Brain microvascular endothelial cell (primary cell): ENCODE results near the gene SRGAP3.

Source experiments
- DNase-seq: peaks from one replicate; pipeline ENCODE4 v3.0.0-alpha.2; 2020
- H3K27ac ChIP-seq: fragments of 250-450 bp; sonication (Bioruptor Pico); 2 replicates; pipeline ENCODE4 v1.5.1; 2020; ENCODE audit warnings: mild to moderate bottlenecking, moderate library complexity
- H3K27me3 ChIP-seq: fragments of 250-450 bp; sonication (Bioruptor Pico); replicated peaks from 2 replicates; pipeline ENCODE4 v1.5.1; 2020; ENCODE audit warnings: mild to moderate bottlenecking
- H3K36me3 ChIP-seq: fragments of 250-450 bp; sonication (Bioruptor Pico); replicated peaks from 2 replicates; pipeline ENCODE4 v1.5.1; 2020; ENCODE audit warnings: mild to moderate bottlenecking
- H3K4me3 ChIP-seq: 2 replicates; pipeline ENCODE4 v1.5.1; 2011; ENCODE audit warnings: low read depth, mild to moderate bottlenecking, control low read depth, low read length, moderate library complexity
- CTCF ChIP-seq: IDR thresholded peaks from 2 replicates; pipeline ENCODE4 v1.5.1; 2011; ENCODE audit warnings: low read depth, mild to moderate bottlenecking, moderate library complexity, low read length, control low read depth, inconsistent platforms; ENCODE audit errors: missing control alignments
- in situ Hi-C: cut with HindIII; loops from 2 replicates; pipeline ENCODE4 v1.10.0; 2017; ENCODE audit warnings: low sequenced_read_pairs, low pct_ligation_motif_present

The SRGAP3 gene

GRCh38 chr3:9175421-9175820, 74.0 kb downstream of the SRGAP3 start:
- Histone ChIP-seq H3K36me3 (no peaks in the 10 kb centered on the region), H3K4me3 (no peak overlapping the region), H3K27me3 (no peaks in the 10 kb centered on the region), H3K27ac (no peak overlapping the region)
- TF ChIP-seq CTCF, result no peak
- in situ Hi-C loops, result no loop called here
- DNase-seq, result no peak

GRCh38 chr3:9173445-9173844, 76.0 kb downstream of the SRGAP3 start:
- no peak for TF ChIP-seq CTCF
- Histone ChIP-seq H3K36me3 (no peaks in the 10 kb centered on the region), H3K27me3 (no peaks in the 10 kb centered on the region), H3K4me3 (no peak overlapping the region), H3K27ac (no peak overlapping the region)
- in situ Hi-C loops, result no loop called here
- no peak for DNase-seq

GRCh38 chr3:9172851-9173321, 76.6 kb downstream of the SRGAP3 start:
- TF ChIP-seq CTCF, result no peak
- no peak overlapping the region for H3K27ac ChIP-seq
- no peaks in the 10 kb centered on the region for H3K36me3 ChIP-seq
- DNase-seq, result no peak
- no peak overlapping the region for H3K4me3 ChIP-seq
- no peaks in the 10 kb centered on the region for H3K27me3 ChIP-seq
- in situ Hi-C loops, result no loop called here

GRCh38 chr3:9170851-9171160, 78.6 kb downstream of the SRGAP3 start:
- Histone ChIP-seq H3K36me3 (no peaks in the 10 kb centered on the region), H3K27ac (no peak overlapping the region), H3K27me3 (no peaks in the 10 kb centered on the region), H3K4me3 (no peak overlapping the region)
- in situ Hi-C loops, result no loop called here
- no peak for TF ChIP-seq CTCF
- DNase-seq, result no peak

- H3K4me3 ChIP-seq, result no peak overlapping the region
- DNase-seq, result no peak
Observed at GRCh38 chr3:9169956-9170850, 79.2 kb downstream of the SRGAP3 start.

More at GRCh38 chr3:9169956-9170850, 79.2 kb downstream of the SRGAP3 start:
- in situ Hi-C loops, result no loop called here
- Histone ChIP-seq H3K27me3 (no peaks in the 10 kb centered on the region), H3K27ac (no peak overlapping the region), H3K36me3 (no peaks in the 10 kb centered on the region)
- TF ChIP-seq CTCF, result no peak
